Measurements from ENCODE around the gene ESYT1.

The ESYT1 gene

GRCh38 chr12:56172839-56173238 is 44.8 kb downstream of the ESYT1 start:
- DNase-seq (ENCODE audit: insufficient read length, low spot score) (no peak), FAIRE-seq (no peak)

GRCh38 chr12:56178347-56178746 is 50.3 kb downstream of the ESYT1 start:
- DNase-seq (ENCODE audit: insufficient read length, low spot score): no peak
- no peak for FAIRE-seq

GRCh38 chr12:56186957-56187356 is 58.9 kb downstream of the ESYT1 start:
- DNase-seq (ENCODE audit: insufficient read length, low spot score): no peak
- FAIRE-seq: no peak

- FAIRE-seq: peak; percentile 70
- no peak for DNase-seq (ENCODE audit: insufficient read length, low spot score)
Observed at GRCh38 chr12:56188131-56188777, 60.2 kb downstream of the ESYT1 start.

DNA sequence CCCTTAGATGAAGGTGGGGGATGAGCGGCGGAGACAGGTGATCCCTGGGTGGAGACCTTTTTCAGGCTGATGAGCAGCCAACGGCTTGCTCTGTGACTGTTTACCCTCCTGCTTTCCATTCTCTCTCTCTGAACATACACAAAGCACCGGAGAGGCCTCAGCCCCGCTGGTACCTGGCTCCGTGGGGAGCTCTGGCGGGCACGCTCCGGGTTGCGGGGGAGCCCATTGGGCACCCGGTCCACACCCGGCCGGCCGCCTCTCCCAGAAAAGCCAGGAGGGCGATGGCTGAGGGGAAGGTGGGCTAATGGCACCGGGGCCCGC is 60.7 kb downstream of the ESYT1 start:
- DNase-seq (ENCODE audit: insufficient read length, low spot score): no peak
- peak; percentile 68 for FAIRE-seq

DNA sequence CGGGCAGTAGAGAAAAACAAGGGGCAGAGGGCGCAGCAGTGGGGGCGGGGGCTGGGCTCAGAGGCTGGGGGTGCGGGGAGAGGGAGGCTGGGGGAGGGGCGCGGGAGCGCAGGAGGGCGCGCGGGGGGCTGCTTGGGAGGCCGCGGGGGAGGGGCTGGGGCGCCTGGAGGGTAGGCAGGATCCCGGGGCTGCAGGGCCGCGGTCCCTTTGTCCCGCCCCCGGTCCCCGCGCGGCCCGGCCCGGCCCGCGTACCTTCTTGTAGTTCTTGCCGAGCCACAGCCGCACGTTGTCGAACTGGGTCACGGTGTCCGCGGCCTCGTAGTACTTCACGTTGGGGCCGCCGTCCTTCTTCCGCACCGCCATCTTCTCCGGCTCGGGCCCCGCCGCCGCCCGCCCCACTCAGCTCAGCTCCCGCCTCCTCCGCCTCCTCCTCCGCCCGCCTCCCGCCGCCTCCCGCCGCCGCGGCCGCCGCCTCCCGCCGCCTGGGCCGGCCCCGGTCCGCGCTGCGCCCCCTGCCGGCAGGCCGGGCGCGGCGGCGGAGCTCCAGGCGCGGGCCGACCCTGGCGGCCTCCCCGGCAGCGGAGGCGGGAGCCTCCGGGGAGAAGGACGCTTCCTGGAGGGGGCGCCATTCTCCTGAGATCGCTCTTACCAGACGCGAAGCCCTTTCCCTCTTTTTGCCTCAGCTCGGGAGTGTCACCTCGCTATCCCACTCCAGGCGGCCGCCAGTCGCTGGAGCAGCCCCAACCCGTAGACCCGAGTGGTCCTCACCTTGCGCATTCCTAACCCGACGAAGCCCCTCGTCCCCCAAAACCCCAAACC is 61.2 kb downstream of the ESYT1 start, which contains the start of gene SMARCC2:
SMARCC2 (minus strand) TSS at position 385 of the 819 bp plus-strand sequence; CDS start at position 363, 22 bp downstream.
- DNase-seq (ENCODE audit: insufficient read length, low spot score) (peak; percentile 87), FAIRE-seq (no peak)

DNA sequence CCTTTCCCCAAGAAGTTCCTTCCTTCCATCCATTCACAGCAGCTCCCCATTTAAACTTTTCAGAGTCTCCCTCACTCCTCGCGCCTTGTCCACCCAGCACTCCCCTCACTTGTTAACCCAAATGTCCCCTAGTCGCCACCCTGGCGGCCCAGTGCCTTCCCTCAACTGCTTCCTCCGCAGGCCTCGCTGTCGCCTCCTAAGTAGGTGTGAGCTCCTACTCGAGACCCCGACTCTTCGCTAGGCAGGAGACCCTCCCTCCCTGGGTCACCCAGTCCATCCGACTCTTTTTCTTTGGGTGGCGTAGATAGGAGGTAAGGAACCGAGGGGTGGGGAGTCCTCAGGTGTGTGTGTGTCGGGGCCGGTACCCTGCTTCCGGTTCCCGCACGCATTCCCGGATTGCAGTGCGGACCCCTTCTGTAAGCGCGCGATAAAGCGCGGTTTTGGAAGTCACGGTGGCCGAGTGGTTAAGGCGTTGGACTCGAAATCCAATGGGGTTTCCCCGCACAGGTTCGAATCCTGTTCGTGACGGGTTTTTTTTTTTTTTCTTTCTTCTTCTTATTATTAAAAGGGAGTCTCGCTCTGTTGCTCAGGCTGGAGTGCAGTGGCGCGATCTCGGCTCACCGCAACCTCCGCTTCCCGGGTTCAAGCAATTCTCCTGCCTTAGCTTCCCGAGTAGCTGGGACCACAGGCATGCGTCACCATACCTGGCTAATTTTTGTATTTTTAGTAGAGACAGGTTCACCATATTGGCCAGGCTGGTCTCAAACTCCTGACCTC is 62.0 kb downstream of the ESYT1 start:
- DNase-seq (ENCODE audit: insufficient read length, low spot score): peak; percentile 62
- FAIRE-seq: peak; percentile 55

DNA sequence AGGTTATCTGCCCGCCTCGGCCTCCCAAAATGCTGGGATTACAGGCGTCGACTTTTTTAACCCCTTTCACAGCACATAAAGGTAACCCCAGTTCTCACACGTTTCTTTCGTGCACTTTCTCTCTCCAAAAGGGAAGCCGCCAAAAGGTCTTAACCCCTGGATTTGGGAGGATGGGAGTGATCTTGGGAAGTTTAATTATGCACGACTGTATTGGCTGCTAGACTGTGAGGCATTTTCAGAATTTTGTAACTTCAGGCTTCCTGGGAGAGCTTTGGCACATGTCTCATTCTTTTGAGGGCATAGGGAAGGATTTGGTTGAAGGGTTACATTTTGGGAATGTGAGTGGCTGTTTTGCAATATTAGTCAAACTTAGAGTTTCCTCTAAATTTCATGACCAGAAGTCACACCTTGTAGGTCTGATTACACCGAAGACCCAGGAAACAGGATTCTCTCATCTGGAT is 62.7 kb downstream of the ESYT1 start:
- no peak for DNase-seq (ENCODE audit: insufficient read length, low spot score)
- FAIRE-seq: peak; percentile 14

DNA sequence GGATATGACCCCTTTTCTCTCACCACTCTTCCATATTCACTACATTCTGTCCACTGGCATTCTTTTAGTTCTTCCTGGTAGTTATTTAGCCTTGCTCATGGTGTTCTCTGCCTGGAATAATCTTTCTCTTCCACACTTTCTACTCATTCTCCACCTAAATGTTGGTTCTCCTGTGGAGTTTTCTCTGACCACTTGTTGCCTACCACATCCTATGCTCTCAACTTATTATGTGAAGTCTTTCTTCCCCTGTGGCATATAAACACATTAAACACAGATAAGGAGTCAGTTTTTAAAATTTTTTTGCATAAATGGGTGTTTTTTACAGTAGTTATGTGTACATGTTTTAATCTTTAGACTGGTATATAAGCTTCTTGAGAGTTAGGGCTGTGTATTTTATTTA is 64.5 kb downstream of the ESYT1 start:
- FAIRE-seq: no peak

GRCh38 chr12:56193025-56193578 is 65.0 kb downstream of the ESYT1 start:
- peak; percentile 86 for FAIRE-seq
- peak; percentile 63 for DNase-seq (ENCODE audit: insufficient read length, low spot score)

More for the DNA sequence above, 64.5 kb downstream of the ESYT1 start:
- no peak for DNase-seq (ENCODE audit: insufficient read length, low spot score)

All from GM19239 (cell line).